Measurements from ENCODE around the gene FAM174B. TPM values are rescaled to one million over a fixed set of nuclear protein-coding genes. Genes with fewer than 3 reads are reported as not detected.

Gene FAM174B
- total and polyA plus RNA-seq, 2 donors (not counting 1 experiment from before 2014, with no cell fraction given) = 0.03 to 1.9 TPM

- no peaks in the 10 kb centered on the region for H3K27me3 ChIP-seq (replicated peaks in 1 of 4; ENCODE audit: control extremely low read depth in 1 of 4, control insufficient read depth in 3 of 4, insufficient read depth in 4 of 4, low read length in 3 of 4)
- H3K36me3 ChIP-seq (replicated peaks in 1 of 2; ENCODE audit: control extremely low read depth in 1 of 2, control insufficient read depth in 1 of 2, extremely low read depth in 1 of 2, insufficient read depth in 2 of 2, low read length in 1 of 2) = no peaks in the 10 kb centered on the region
- no peak overlapping the region for H3K27ac Mint-ChIP-seq
- no peak overlapping the region for H3K4me3 Mint-ChIP-seq
- H3K4me1 Mint-ChIP-seq = no peaks in the 10 kb centered on the region
- H3K4me1 ChIP-seq (ENCODE audit: control insufficient read depth in 2 of 2, insufficient read depth in 2 of 2, low read length in 2 of 2) = no peaks in the 10 kb centered on the region
- TF ChIP-seq CTCF (IDR thresholded peaks at IDR 0.05) (no peak), EZH2 (IDR thresholded peaks at IDR 0.05; ENCODE audit: borderline replicate concordance, insufficient read depth, low read depth, low read length, poor library complexity, severe bottlenecking) (no peak)
- H4K20me1 ChIP-seq (ENCODE audit: control insufficient read depth, insufficient read depth, low read length, poor library complexity, severe bottlenecking) = no peaks in the 10 kb centered on the region
- H3K9me3 ChIP-seq (ENCODE audit: control extremely low read depth in 1 of 3, control insufficient read depth in 2 of 3, insufficient read depth in 1 of 3, low read length in 2 of 3) = no peaks in the 10 kb centered on the region
- H3K9ac ChIP-seq (ENCODE audit: low read length) = no peak overlapping the region
- 95% methylated on average over 19 of the region's 25 CpGs for WGBS (ENCODE audit: insufficient coverage)
- H3K27ac ChIP-seq (ENCODE audit: low read length in 2 of 2) = no peak overlapping the region
- no peak overlapping the region for H2AFZ ChIP-seq (ENCODE audit: insufficient read depth, low read depth, low read length, poor library complexity, severe bottlenecking)
- ChIA-PET CTCF (no interaction called here), POLR2A (no interaction called here)
- DNase-seq = no peak
- no peak overlapping the region for H3K4me2 ChIP-seq (replicated peaks; ENCODE audit: low read depth, low read length, poor library complexity, severe bottlenecking)
- intact Hi-C loops (cut with micrococcal nuclease) = no loop called here
- no peaks in the 10 kb centered on the region for H3K79me2 ChIP-seq (ENCODE audit: control insufficient read depth, insufficient read depth, low read length)
- H3K27me3 Mint-ChIP-seq = no peaks in the 10 kb centered on the region
- no peaks in the 10 kb centered on the region for H3K9me3 Mint-ChIP-seq (ENCODE audit: insufficient read depth)
- no peak overlapping the region for H3K4me3 ChIP-seq (ENCODE audit: control extremely low read depth in 1 of 5, extremely low read depth in 1 of 5, insufficient read depth in 1 of 5, low read depth in 2 of 5, low read length in 4 of 5)
- no peak for ATAC-seq (ENCODE audit: low read depth)
These were observed 38.7 kb downstream of the FAM174B start for GRCh38 chr15:92616621-92617548.
